HEK293 (cell line): ENCODE measurements around the gene CHIT1.
A peak's percentile ranks its signal among the peaks of the same experiment; 100 is the strongest.

Experiments used
- FEZF1 ChIP-seq: fragments of 450-650 bp; formaldehyde crosslinking; IDR thresholded peaks from 2 replicates; pipeline ENCODE4 v1.5.1; 2016; ENCODE audit warnings: missing biosample characterization, missing genetic modification characterization
- GLIS1 ChIP-seq: fragments of 450-650 bp; formaldehyde crosslinking; IDR thresholded peaks from 2 replicates; pipeline ENCODE4 v1.5.1; 2016; ENCODE audit warnings: missing biosample characterization, missing genetic modification characterization
- IKZF3 ChIP-seq: fragments of 450-650 bp; IDR thresholded peaks from 2 replicates; pipeline ENCODE4 v1.5.0; 2018; ENCODE audit warnings: missing biosample characterization, mild to moderate bottlenecking, missing genetic modification characterization, moderate library complexity
- KLF9 ChIP-seq: fragments of 450-650 bp; formaldehyde crosslinking; IDR thresholded peaks from 2 replicates; pipeline ENCODE4 v1.5.1; 2016; ENCODE audit warnings: missing biosample characterization, missing genetic modification characterization, low read depth
- ZBTB8A ChIP-seq: fragments of 450-650 bp; formaldehyde crosslinking; IDR thresholded peaks from 2 replicates; pipeline ENCODE4 v1.5.1; 2016; ENCODE audit warnings: missing biosample characterization, missing genetic modification characterization
- ZFHX2 ChIP-seq: fragments of 450-650 bp; formaldehyde crosslinking; conservative IDR thresholded peaks from 2 replicates; pipeline ENCODE4 v1.5.1; 2016; ENCODE audit warnings: missing biosample characterization, missing genetic modification characterization
- ZFP69B ChIP-seq: fragments of 450-650 bp; formaldehyde crosslinking; IDR thresholded peaks from 2 replicates; pipeline ENCODE4 v1.5.1; 2016; ENCODE audit warnings: missing biosample characterization, missing genetic modification characterization
- ZNF174 ChIP-seq: fragments of 450-650 bp; formaldehyde crosslinking; IDR thresholded peaks from 2 replicates; pipeline ENCODE4 v1.5.0; 2017; ENCODE audit warnings: missing biosample characterization, mild to moderate bottlenecking, missing genetic modification characterization
- ZNF184 ChIP-seq: fragments of 450-650 bp; IDR thresholded peaks from 2 replicates; pipeline ENCODE4 v1.5.1; 2018; ENCODE audit warnings: missing biosample characterization, mild to moderate bottlenecking, missing genetic modification characterization
- ZNF2 ChIP-seq: fragments of 450-650 bp; formaldehyde crosslinking; IDR thresholded peaks from 2 replicates; pipeline ENCODE4 v1.5.1; 2016; ENCODE audit warnings: missing biosample characterization, missing genetic modification characterization
- ZNF221 ChIP-seq: fragments of 450-650 bp; formaldehyde crosslinking; IDR thresholded peaks from 2 replicates; pipeline ENCODE4 v1.5.1; 2017; ENCODE audit warnings: missing biosample characterization, missing genetic modification characterization, borderline replicate concordance
- ZNF24 ChIP-seq: fragments of 450-650 bp; formaldehyde crosslinking; IDR thresholded peaks from 2 replicates; pipeline ENCODE4 v1.5.1; 2016; ENCODE audit warnings: missing biosample characterization, missing genetic modification characterization
- ZNF341 ChIP-seq: fragments of 450-650 bp; formaldehyde crosslinking; IDR thresholded peaks from 2 replicates; pipeline ENCODE4; 2016; ENCODE audit warnings: low read depth, missing biosample characterization, missing genetic modification characterization
- ZNF350 ChIP-seq: fragments of 450-650 bp; formaldehyde crosslinking; IDR thresholded peaks from 2 replicates; pipeline ENCODE4 v1.5.0; 2017; ENCODE audit warnings: missing biosample characterization, mild to moderate bottlenecking, missing genetic modification characterization
- ZNF394 ChIP-seq: fragments of 450-650 bp; formaldehyde crosslinking; IDR thresholded peaks from 2 replicates; pipeline ENCODE4 v1.5.1; 2016; ENCODE audit warnings: missing biosample characterization, missing genetic modification characterization, mild to moderate bottlenecking, moderate library complexity, borderline replicate concordance
- ZNF530 ChIP-seq: fragments of 450-650 bp; formaldehyde crosslinking; IDR thresholded peaks from 2 replicates; pipeline ENCODE4 v1.5.1; 2016; ENCODE audit warnings: low read depth, missing biosample characterization, missing genetic modification characterization
- ZNF555 ChIP-seq: fragments of 450-650 bp; formaldehyde crosslinking; conservative IDR thresholded peaks from 2 replicates; pipeline ENCODE4 v1.5.1; 2017; ENCODE audit warnings: missing biosample characterization, mild to moderate bottlenecking, missing genetic modification characterization, inconsistent platforms
- ZNF626 ChIP-seq: fragments of 450-650 bp; sonication (Bioruptor Pico); formaldehyde crosslinking; IDR thresholded peaks from 2 replicates; pipeline ENCODE4 v1.5.1; 2018; ENCODE audit warnings: missing biosample characterization, missing genetic modification characterization, inconsistent platforms
- ZNF830 ChIP-seq: fragments of 450-650 bp; IDR thresholded peaks from 2 replicates; pipeline ENCODE4 v1.5.0; 2018; ENCODE audit warnings: missing biosample characterization, missing genetic modification characterization, low read depth, mild to moderate bottlenecking, moderate library complexity
- TF ChIP-seq, protein P1 (sequence below): fragments of 450-650 bp; formaldehyde crosslinking; IDR thresholded peaks from 2 replicates; pipeline ENCODE4 v1.5.0; 2017; ENCODE audit warnings: missing biosample characterization, missing genetic modification characterization, borderline replicate concordance
- TF ChIP-seq, protein P2 (sequence below): fragments of 450-650 bp; formaldehyde crosslinking; IDR thresholded peaks from 2 replicates; pipeline ENCODE4 v1.5.1; 2016; ENCODE audit warnings: missing biosample characterization, missing genetic modification characterization
- TF ChIP-seq, protein P3 (sequence below): fragments of 450-650 bp; formaldehyde crosslinking; conservative IDR thresholded peaks from 2 replicates; pipeline ENCODE4 v1.5.1; 2016; ENCODE audit warnings: low read depth, missing biosample characterization, missing genetic modification characterization
- TF ChIP-seq, protein P4 (sequence below): fragments of 450-650 bp; formaldehyde crosslinking; IDR thresholded peaks from 2 replicates; pipeline ENCODE4 v1.5.1; 2016; ENCODE audit warnings: missing biosample characterization, missing genetic modification characterization
- TF ChIP-seq, protein P5 (sequence below): fragments of 450-650 bp; formaldehyde crosslinking; IDR thresholded peaks from 2 replicates; pipeline ENCODE4 v1.5.1; 2016; ENCODE audit warnings: missing biosample characterization, missing genetic modification characterization, borderline replicate concordance
- TF ChIP-seq, protein P6 (sequence below): fragments of 450-650 bp; formaldehyde crosslinking; IDR thresholded peaks from 2 replicates; pipeline ENCODE4; 2016; ENCODE audit warnings: missing biosample characterization, missing genetic modification characterization

Gene CHIT1

DNA sequence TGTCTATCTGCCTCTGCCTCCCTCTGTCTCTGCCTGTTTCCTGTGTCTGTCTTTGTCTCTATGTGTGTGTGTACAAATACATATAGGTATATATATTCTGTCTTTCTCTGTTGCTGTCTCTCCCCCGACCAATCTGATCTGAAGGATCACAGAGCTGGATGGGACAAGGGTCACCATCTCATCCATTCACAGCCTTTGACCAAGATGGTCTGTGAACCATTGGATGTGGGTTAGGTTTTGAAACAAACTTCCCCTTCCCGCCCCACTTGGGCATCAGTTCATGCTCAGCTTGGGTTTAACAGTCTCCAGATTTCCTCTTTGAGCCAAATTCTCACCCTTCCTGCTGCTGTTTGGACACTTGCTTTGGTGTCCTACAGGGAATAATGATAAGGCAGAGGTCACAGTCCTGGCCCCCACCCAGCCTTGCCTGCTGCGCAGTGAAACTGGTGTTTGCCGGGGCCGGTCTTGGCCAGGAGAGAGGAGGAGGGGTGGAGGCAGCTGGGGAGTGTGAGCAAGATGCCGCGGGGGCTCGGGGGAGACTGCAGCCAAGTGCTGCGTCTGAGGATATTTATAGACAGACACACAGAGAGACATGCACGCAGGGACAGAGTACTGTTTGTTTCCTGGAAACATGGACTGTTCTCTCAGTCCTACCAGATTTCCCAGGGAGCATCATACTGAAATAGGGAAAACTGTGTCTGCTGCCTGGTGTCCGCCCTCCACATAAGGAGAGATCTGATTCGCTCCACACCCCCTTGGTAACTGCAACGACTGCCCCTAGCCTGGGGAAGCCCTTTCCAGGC is 48.8 kb upstream of the CHIT1 start (continued):
- TF ChIP-seq ZBTB8A (tag by site-specific recombination) (peak; percentile 27), ZFP69B (no peak), ZNF555 (tag by site-specific recombination) (no peak), ZNF24 (tag by site-specific recombination) (no peak; the same call in 1 of the 2 replicates), ZNF830 (tag by site-specific recombination) (no peak), ZFHX2 (tag by site-specific recombination) (no peak), ZNF626 (tag by site-specific recombination) (no peak), ZNF394 (no peak), ZNF350 (tag by site-specific recombination) (no peak), ZNF221 (tag by site-specific recombination) (no peak), KLF9 (no peak; the same call in 1 of the 2 replicates), ZNF184 (tag by site-specific recombination) (no peak), ZNF2 (tag by site-specific recombination) (no peak), GLIS1 (tag by site-specific recombination) (no peak), ZNF530 (tag by site-specific recombination) (no peak), ZNF341 (tag by site-specific recombination) (0 out of 2 replicates have a peak, but pooled peaks have one; percentile 6), FEZF1 (tag by site-specific recombination) (peak; percentile 6; the same call in 1 of the 2 replicates), IKZF3 (0 out of 2 replicates have a peak, but pooled peaks have one; percentile 42), ZNF174 (tag by site-specific recombination) (no peak)
- TF ChIP-seq, protein P1, sequence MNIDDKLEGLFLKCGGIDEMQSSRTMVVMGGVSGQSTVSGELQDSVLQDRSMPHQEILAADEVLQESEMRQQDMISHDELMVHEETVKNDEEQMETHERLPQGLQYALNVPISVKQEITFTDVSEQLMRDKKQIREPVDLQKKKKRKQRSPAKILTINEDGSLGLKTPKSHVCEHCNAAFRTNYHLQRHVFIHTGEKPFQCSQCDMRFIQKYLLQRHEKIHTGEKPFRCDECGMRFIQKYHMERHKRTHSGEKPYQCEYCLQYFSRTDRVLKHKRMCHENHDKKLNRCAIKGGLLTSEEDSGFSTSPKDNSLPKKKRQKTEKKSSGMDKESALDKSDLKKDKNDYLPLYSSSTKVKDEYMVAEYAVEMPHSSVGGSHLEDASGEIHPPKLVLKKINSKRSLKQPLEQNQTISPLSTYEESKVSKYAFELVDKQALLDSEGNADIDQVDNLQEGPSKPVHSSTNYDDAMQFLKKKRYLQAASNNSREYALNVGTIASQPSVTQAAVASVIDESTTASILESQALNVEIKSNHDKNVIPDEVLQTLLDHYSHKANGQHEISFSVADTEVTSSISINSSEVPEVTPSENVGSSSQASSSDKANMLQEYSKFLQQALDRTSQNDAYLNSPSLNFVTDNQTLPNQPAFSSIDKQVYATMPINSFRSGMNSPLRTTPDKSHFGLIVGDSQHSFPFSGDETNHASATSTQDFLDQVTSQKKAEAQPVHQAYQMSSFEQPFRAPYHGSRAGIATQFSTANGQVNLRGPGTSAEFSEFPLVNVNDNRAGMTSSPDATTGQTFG (tag by site-specific recombination), result no peak
- TF ChIP-seq, protein P2, sequence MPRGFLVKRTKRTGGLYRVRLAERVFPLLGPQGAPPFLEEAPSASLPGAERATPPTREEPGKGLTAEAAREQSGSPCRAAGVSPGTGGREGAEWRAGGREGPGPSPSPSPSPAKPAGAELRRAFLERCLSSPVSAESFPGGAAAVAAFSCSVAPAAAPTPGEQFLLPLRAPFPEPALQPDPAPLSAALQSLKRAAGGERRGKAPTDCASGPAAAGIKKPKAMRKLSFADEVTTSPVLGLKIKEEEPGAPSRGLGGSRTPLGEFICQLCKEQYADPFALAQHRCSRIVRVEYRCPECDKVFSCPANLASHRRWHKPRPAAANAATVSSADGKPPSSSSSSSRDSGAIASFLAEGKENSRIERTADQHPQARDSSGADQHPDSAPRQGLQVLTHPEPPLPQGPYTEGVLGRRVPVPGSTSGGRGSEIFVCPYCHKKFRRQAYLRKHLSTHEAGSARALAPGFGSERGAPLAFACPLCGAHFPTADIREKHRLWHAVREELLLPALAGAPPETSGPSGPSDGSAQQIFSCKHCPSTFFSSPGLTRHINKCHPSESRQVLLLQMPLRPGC (tag by site-specific recombination), result no peak
- TF ChIP-seq, protein P3, sequence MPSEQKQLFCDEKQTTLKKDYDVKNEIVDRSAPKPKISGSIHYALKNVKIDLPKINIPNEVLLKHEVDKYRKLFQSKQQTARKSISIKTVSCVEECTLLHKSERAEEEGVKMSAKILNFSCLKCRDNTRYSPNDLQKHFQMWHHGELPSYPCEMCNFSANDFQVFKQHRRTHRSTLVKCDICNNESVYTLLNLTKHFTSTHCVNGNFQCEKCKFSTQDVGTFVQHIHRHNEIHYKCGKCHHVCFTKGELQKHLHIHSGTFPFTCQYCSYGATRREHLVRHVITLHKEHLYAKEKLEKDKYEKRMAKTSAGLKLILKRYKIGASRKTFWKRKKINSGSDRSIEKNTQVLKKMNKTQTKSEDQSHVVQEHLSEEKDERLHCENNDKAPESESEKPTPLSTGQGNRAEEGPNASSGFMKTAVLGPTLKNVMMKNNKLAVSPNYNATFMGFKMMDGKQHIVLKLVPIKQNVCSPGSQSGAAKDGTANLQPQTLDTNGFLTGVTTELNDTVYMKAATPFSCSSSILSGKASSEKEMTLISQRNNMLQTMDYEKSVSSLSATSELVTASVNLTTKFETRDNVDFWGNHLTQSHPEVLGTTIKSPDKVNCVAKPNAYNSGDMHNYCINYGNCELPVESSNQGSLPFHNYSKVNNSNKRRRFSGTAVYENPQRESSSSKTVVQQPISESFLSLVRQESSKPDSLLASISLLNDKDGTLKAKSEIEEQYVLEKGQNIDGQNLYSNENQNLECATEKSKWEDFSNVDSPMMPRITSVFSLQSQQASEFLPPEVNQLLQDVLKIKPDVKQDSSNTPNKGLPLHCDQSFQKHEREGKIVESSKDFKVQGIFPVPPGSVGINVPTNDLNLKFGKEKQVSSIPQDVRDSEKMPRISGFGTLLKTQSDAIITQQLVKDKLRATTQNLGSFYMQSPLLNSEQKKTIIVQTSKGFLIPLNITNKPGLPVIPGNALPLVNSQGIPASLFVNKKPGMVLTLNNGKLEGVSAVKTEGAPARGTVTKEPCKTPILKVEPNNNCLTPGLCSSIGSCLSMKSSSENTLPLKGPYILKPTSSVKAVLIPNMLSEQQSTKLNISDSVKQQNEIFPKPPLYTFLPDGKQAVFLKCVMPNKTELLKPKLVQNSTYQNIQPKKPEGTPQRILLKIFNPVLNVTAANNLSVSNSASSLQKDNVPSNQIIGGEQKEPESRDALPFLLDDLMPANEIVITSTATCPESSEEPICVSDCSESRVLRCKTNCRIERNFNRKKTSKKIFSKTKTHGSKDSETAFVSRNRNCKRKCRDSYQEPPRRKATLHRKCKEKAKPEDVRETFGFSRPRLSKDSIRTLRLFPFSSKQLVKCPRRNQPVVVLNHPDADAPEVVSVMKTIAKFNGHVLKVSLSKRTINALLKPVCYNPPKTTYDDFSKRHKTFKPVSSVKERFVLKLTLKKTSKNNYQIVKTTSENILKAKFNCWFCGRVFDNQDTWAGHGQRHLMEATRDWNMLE, result no peak
- TF ChIP-seq, protein P4, sequence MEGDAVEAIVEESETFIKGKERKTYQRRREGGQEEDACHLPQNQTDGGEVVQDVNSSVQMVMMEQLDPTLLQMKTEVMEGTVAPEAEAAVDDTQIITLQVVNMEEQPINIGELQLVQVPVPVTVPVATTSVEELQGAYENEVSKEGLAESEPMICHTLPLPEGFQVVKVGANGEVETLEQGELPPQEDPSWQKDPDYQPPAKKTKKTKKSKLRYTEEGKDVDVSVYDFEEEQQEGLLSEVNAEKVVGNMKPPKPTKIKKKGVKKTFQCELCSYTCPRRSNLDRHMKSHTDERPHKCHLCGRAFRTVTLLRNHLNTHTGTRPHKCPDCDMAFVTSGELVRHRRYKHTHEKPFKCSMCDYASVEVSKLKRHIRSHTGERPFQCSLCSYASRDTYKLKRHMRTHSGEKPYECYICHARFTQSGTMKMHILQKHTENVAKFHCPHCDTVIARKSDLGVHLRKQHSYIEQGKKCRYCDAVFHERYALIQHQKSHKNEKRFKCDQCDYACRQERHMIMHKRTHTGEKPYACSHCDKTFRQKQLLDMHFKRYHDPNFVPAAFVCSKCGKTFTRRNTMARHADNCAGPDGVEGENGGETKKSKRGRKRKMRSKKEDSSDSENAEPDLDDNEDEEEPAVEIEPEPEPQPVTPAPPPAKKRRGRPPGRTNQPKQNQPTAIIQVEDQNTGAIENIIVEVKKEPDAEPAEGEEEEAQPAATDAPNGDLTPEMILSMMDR (tag by site-specific recombination), result no peak
- TF ChIP-seq, protein P5, sequence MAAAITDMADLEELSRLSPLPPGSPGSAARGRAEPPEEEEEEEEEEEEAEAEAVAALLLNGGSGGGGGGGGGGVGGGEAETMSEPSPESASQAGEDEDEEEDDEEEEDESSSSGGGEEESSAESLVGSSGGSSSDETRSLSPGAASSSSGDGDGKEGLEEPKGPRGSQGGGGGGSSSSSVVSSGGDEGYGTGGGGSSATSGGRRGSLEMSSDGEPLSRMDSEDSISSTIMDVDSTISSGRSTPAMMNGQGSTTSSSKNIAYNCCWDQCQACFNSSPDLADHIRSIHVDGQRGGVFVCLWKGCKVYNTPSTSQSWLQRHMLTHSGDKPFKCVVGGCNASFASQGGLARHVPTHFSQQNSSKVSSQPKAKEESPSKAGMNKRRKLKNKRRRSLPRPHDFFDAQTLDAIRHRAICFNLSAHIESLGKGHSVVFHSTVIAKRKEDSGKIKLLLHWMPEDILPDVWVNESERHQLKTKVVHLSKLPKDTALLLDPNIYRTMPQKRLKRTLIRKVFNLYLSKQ, result no peak
- TF ChIP-seq, protein P6, sequence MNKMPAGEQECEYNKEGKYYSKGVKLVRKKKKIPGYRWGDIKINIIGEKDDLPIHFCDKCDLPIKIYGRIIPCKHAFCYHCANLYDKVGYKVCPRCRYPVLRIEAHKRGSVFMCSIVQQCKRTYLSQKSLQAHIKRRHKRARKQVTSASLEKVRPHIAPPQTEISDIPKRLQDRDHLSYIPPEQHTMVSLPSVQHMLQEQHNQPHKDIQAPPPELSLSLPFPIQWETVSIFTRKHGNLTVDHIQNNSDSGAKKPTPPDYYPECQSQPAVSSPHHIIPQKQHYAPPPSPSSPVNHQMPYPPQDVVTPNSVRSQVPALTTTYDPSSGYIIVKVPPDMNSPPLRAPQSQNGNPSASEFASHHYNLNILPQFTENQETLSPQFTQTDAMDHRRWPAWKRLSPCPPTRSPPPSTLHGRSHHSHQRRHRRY (tag by site-specific recombination), result no peak
